ENCODE data around the gene CCDC13. TPM values are rescaled to one million over a fixed set of nuclear protein-coding genes. Genes with fewer than 3 reads are reported as not detected.
A peak's percentile ranks its signal among the peaks of the same experiment; 100 is the strongest.

The CCDC13 gene
- total RNA-seq, 1 experiment from 2014 or later = 2.3 TPM

DNA sequence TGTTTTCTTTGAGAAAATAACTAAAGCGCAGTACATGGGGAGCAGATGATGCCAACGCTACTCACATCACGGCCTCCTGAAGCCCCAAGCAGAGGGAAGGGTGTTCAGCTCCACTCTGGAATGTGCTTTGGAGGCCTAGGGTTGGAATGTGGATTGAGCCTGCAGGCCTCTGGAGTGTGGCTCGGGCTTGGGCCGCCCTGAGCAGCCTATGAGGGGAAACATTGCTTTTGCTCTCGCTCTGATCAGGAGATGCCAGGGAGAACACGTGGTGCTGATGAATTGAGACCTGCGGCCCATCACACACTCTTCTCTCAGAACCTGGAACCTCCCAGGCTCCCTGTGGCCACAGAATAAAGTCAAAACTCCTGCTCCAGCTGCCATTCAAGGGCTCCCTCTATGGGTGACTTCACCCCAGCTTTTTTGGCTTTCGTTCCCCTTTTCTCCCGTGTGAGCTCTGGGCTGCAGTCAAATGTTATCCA lies 23.3 kb downstream of the CCDC13 start:
- RAD21 ChIA-PET (ENCODE audit: low non-redundant PET in 1 of 2, low total read pairs in 2 of 2, uncharacterized antibody in 2 of 2, unreplicated experiment in 2 of 2) = no interaction called here
- TF ChIP-seq, protein P1, sequence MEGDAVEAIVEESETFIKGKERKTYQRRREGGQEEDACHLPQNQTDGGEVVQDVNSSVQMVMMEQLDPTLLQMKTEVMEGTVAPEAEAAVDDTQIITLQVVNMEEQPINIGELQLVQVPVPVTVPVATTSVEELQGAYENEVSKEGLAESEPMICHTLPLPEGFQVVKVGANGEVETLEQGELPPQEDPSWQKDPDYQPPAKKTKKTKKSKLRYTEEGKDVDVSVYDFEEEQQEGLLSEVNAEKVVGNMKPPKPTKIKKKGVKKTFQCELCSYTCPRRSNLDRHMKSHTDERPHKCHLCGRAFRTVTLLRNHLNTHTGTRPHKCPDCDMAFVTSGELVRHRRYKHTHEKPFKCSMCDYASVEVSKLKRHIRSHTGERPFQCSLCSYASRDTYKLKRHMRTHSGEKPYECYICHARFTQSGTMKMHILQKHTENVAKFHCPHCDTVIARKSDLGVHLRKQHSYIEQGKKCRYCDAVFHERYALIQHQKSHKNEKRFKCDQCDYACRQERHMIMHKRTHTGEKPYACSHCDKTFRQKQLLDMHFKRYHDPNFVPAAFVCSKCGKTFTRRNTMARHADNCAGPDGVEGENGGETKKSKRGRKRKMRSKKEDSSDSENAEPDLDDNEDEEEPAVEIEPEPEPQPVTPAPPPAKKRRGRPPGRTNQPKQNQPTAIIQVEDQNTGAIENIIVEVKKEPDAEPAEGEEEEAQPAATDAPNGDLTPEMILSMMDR (IDR thresholded peaks at IDR 0.05 in 2 of 3, conservative IDR thresholded peaks at IDR 0.05 in 1 of 3; ENCODE audit: borderline replicate concordance in 1 of 3, insufficient read depth in 1 of 3, low read depth in 2 of 3, low read length in 2 of 3) = peak; percentile 43 to 47 (median 46); a peak in 5 of 6 replicates
- TF ChIP-seq EZH2 (IDR thresholded peaks at IDR 0.05) (no peak), RAD21 (IDR thresholded peaks at IDR 0.05; ENCODE audit: low read depth) (peak; percentile 61), SP1 (IDR thresholded peaks at IDR 0.05; ENCODE audit: low read depth) (no peak), FOSL1 (IDR thresholded peaks at IDR 0.05; ENCODE audit: low read depth) (no peak), EZH2phosphoT487 (IDR thresholded peaks at IDR 0.05; ENCODE audit: borderline replicate concordance) (no peak), CEBPB (IDR thresholded peaks at IDR 0.05; ENCODE audit: low read depth) (no peak), EGR1 (IDR thresholded peaks at IDR 0.05; ENCODE audit: low read depth) (no peak), ZFX (IDR thresholded peaks at IDR 0.05) (no peak), SIN3A (IDR thresholded peaks at IDR 0.05; ENCODE audit: low read depth) (no peak), SRF (IDR thresholded peaks at IDR 0.05; ENCODE audit: low read depth) (no peak), YY1 (IDR thresholded peaks at IDR 0.05; ENCODE audit: extremely low read depth, insufficient replicate concordance, low read depth, low read length) (no peak), POLR2AphosphoS5 (IDR thresholded peaks at IDR 0.05; ENCODE audit: low read depth, low read length) (no peak)
- TF ChIP-seq, protein P2, sequence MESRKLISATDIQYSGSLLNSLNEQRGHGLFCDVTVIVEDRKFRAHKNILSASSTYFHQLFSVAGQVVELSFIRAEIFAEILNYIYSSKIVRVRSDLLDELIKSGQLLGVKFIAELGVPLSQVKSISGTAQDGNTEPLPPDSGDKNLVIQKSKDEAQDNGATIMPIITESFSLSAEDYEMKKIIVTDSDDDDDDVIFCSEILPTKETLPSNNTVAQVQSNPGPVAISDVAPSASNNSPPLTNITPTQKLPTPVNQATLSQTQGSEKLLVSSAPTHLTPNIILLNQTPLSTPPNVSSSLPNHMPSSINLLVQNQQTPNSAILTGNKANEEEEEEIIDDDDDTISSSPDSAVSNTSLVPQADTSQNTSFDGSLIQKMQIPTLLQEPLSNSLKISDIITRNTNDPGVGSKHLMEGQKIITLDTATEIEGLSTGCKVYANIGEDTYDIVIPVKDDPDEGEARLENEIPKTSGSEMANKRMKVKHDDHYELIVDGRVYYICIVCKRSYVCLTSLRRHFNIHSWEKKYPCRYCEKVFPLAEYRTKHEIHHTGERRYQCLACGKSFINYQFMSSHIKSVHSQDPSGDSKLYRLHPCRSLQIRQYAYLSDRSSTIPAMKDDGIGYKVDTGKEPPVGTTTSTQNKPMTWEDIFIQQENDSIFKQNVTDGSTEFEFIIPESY (IDR thresholded peaks at IDR 0.05; ENCODE audit: extremely low read depth, insufficient replicate concordance, low read length) = no peak
- TF ChIP-seq, protein P3, sequence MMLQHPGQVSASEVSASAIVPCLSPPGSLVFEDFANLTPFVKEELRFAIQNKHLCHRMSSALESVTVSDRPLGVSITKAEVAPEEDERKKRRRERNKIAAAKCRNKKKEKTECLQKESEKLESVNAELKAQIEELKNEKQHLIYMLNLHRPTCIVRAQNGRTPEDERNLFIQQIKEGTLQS (IDR thresholded peaks at IDR 0.05) = no peak
- no TSS peak for BruUV-seq (replicated peaks)
- H4K20me1 ChIP-seq (ENCODE audit: insufficient read depth) = no peaks in the 10 kb centered on the region
- intact Hi-C loops (cut with micrococcal nuclease) = no loop called here
- no peak overlapping the region for H3K4me2 ChIP-seq (ENCODE audit: low read length)
- H3K9me3 ChIP-seq (ENCODE audit: control insufficient read depth in 1 of 2, insufficient read depth in 1 of 2, low read depth in 1 of 2, low read length in 2 of 2) = no peaks in the 10 kb centered on the region
- no peak for DNase-seq (ENCODE audit: low read depth, low spot score)
- no peaks in the 10 kb centered on the region for H3K27me3 ChIP-seq (ENCODE audit: insufficient read depth, low read length)
- H3K36me3 ChIP-seq (ENCODE audit: control insufficient read depth in 1 of 2, insufficient read depth in 2 of 2, low read length in 2 of 2) = no peaks in the 10 kb centered on the region
- peak; percentile 78 for ATAC-seq
- H2AFZ ChIP-seq (ENCODE audit: low read depth, low read length, poor library complexity, severe bottlenecking) = no peak overlapping the region
- no peak overlapping the region for H3K9ac ChIP-seq (ENCODE audit: low read length)
- H3K4me3 ChIP-seq (replicated peaks in 1 of 2; ENCODE audit: low read depth in 1 of 2, low read length in 2 of 2) = no peak overlapping the region
- H3K27ac ChIP-seq (ENCODE audit: low read depth, low read length) = no peak overlapping the region
- H3K79me2 ChIP-seq (ENCODE audit: insufficient read depth, low read length) = no peaks in the 10 kb centered on the region
- H3K4me1 ChIP-seq (ENCODE audit: control insufficient read depth in 1 of 2, insufficient read depth in 2 of 2, low read length in 2 of 2) = peaks cover 0 to 14% of the 10 kb centered on the region in 2 experiments; a peak in 1 of 4 replicates
- H3K9me2 ChIP-seq (ENCODE audit: insufficient read depth) = no peaks in the 10 kb centered on the region
- POLR2A ChIA-PET = no interaction called here
- CTCF ChIA-PET = no interaction called here

Measured in HCT116 (cell line).